ENCODE results near the gene HLTF.
"Not testable (repeated sequence)": the region's sequence is repeated elsewhere in the genome, so short reads cannot be mapped to it uniquely, and the experiment has no call there.

The HLTF gene

DNA sequence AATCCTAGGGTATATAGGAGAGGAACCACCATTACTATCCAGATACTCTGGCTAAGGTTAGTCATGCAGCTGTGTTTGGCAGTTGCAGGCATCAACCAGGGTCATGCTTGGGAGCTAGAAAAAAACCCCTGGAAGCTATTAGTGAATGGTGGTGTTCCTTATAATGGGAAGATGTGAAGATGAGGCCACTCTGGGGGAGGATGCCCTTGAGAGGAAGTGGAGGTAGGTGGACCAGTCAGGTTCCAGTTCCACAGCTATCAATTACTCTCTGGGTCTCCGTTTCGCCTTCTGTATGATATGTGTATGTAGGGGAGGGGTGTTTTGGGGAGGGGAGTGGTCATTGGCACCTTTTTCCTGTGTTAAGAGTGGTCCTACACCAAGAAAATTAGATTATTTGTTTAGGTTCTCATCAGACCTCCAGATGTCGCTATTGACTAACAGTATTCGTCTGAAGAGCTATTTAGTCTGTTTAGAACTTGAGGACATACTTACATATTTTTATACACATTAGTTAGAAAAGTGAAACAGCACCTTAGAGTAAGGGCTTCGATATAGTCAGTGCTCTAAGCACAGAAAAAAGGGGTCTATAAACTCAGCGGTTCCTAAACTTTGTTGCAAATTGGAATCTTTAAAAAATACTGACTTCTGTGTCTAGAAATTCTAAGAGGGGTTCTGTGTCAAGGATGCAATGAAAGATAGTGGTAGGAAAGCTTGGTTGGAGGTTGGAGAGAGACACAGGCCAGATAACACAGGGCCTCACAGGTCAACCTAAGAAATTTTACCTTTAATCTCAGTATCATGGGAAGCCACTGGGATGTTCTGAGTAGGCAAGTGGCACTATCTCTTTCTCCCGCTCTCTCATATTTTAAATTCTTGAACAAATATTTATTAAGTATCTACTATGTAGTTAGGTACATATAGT is 34.0 kb upstream of the HLTF start:
- no peak for TF ChIP-seq Cebpa-rat (IDR thresholded peaks at IDR 0.05)
- Histone ChIP-seq H3K4me1 (peaks cover 0 to 8% (median 0%) of the 10 kb centered on the region in 10 experiments; a peak in 5 of 20 replicates), H3K4me3 (no peak overlapping the region), H3K27ac (no peak overlapping the region), H3K4me2 (no peak overlapping the region), H3K9ac (no peak overlapping the region), H3K36me3 (no peaks in the 10 kb centered on the region), H3K9me3 (replicated peaks in 1 of 11) (no peaks in the 10 kb centered on the region), H4K20me1 (no peaks in the 10 kb centered on the region), H3K27me3 (no peaks in the 10 kb centered on the region)

DNA sequence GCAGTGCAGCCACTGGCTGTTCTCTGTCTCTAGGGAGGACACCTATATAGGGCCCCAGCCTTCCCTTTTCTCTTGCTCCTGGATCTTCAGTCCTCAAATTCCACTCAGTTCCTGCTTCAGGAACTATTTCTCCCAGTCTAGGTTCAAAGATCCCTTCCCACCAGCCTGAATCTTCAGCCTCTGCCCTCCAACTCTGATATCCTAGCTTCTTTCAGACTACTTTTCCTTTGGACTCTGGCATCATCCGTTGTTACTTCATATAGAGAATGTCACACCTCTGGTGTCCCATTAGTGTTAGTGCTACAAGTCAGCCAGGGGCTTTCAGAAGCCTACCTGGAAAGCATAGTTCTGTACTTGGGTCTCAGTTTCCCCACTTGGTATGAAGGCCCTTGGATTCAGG is 33.1 kb upstream of the HLTF start:
- Histone ChIP-seq H4K20me1 (no peaks in the 10 kb centered on the region), H3K9ac (no peak overlapping the region), H3K4me1 (peaks cover 0 to 8% (median 0%) of the 10 kb centered on the region in 10 experiments; a peak in 5 of 20 replicates), H3K36me3 (no peaks in the 10 kb centered on the region), H3K27ac (no peak overlapping the region), H3K9me3 (replicated peaks in 1 of 11) (no peaks in the 10 kb centered on the region), H3K27me3 (no peaks in the 10 kb centered on the region), H3K4me3 (no peak overlapping the region), H3K4me2 (no peak overlapping the region)
- no peak for TF ChIP-seq Cebpa-rat (IDR thresholded peaks at IDR 0.05)

DNA sequence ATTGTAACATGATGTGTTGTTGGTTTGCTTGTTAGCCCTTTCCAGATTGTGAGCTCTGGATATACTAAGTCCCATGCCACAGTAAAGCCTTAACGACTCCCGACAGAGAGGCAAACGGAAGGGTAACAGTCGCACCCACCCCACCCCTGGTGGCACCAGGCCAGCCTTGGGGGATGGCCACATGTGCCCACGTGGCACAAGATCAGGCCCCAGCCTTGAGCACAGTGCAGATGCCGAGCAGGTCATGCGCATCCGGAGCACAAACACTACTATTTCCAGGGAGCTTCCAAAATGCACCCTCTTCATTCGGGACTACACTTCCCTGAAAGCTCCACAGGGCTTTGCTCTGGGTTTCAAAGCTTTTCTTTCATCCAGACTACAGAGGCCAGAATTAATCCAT is 32.4 kb upstream of the HLTF start:
- no peaks in the 10 kb centered on the region for H4K20me1 ChIP-seq
- no peaks in the 10 kb centered on the region for H3K36me3 ChIP-seq
- no peak overlapping the region for H3K4me3 ChIP-seq
- TF ChIP-seq Cebpa-rat (IDR thresholded peaks at IDR 0.05): no peak
- H3K4me2 ChIP-seq: no peak overlapping the region
- no peaks in the 10 kb centered on the region for H3K27me3 ChIP-seq
- peaks cover 0 to 8% (median 0%) of the 10 kb centered on the region in 10 experiments; a peak in 5 of 20 replicates for H3K4me1 ChIP-seq
- H3K27ac ChIP-seq: no peak overlapping the region
- H3K9ac ChIP-seq: no peak overlapping the region
- H3K9me3 ChIP-seq (replicated peaks in 1 of 11): peaks cover 0 to 3% (median under 1%) of the 10 kb centered on the region in 11 experiments; a peak in 7 of 22 replicates

GRCh38 chr3:149115114-149115513 is 28.8 kb upstream of the HLTF start:
- no peak overlapping the region for H3K27ac ChIP-seq
- H3K9me3 ChIP-seq (replicated peaks in 1 of 11): peaks cover 1 to 10% (median 8%) of the 10 kb centered on the region in 11 experiments; a peak in 17 of 22 replicates
- no peak overlapping the region for H3K4me3 ChIP-seq
- H3K9ac ChIP-seq: no peak overlapping the region
- H3K27me3 ChIP-seq: no peaks in the 10 kb centered on the region
- H4K20me1 ChIP-seq: no peaks in the 10 kb centered on the region
- no peaks in the 10 kb centered on the region for H3K4me1 ChIP-seq
- H3K36me3 ChIP-seq: no peaks in the 10 kb centered on the region
- no peak for TF ChIP-seq Cebpa-rat (IDR thresholded peaks at IDR 0.05)
- H3K4me2 ChIP-seq: no peak overlapping the region

DNA sequence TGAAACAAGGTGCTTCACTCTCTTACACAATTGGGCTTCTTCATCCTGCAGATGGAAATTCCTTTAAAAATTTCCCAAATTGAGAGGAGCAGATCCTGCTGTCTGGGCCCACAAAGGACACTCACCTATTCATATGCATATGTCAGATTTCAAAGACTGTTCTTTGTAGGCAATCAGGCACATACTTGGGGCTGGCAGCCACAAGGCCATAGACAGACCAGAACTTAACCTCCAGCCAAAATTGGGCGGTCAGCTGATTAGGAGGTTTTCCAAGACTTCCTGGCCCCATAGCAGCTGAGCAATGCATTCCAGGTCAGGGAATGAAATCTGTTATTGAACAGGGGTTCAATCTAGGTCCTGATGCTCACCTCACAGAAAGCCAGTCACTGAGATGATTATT is 28.1 kb upstream of the HLTF start:
- H3K9me3 ChIP-seq (replicated peaks in 1 of 11): peaks cover 8 to 17% (median 14%) of the 10 kb centered on the region in 11 experiments; a peak in 19 of 22 replicates
- no peak for TF ChIP-seq Cebpa-rat (IDR thresholded peaks at IDR 0.05)

DNA sequence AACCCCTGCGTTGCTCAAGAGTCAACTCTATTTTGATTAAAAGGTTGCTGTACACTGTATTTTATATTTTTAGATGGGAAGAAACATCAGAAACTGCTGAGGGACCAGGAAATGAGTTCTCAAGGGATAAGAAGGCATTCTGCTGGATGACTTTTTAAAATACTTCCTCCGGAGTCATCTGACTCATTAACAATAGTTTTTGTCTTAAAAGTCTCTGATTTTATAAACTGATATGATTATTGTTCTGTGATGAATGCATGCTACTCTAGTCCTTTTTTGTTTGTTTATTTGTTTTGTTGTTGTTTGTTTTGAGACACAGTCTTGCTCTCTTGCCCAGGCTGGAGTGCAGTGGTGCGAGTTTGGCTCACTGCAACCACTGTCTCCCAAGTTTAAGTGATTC is 18.2 kb upstream of the HLTF start:
- no peaks in the 10 kb centered on the region for H3K36me3 ChIP-seq
- H3K27me3 ChIP-seq: no peaks in the 10 kb centered on the region
- H3K9me3 ChIP-seq (replicated peaks in 1 of 11): peaks cover 15 to 33% (median 23%) of the 10 kb centered on the region in 11 experiments
- TF ChIP-seq Cebpa-rat (IDR thresholded peaks at IDR 0.05): no peak
- H3K4me3 ChIP-seq: no peak overlapping the region
- no peak overlapping the region for H3K27ac ChIP-seq
- no peak overlapping the region for H3K9ac ChIP-seq
- no peaks in the 10 kb centered on the region; a peak in 1 of 20 replicates for H3K4me1 ChIP-seq
- no peak overlapping the region for H3K4me2 ChIP-seq
- H4K20me1 ChIP-seq: no peaks in the 10 kb centered on the region

More for the DNA sequence above, 28.1 kb upstream of the HLTF start:
- Histone ChIP-seq H3K4me1 (no peaks in the 10 kb centered on the region), H3K27ac (no peak overlapping the region), H3K9ac (no peak overlapping the region), H3K36me3 (no peaks in the 10 kb centered on the region), H3K4me3 (no peak overlapping the region), H4K20me1 (no peaks in the 10 kb centered on the region), H3K4me2 (no peak overlapping the region), H3K27me3 (no peaks in the 10 kb centered on the region)

DNA sequence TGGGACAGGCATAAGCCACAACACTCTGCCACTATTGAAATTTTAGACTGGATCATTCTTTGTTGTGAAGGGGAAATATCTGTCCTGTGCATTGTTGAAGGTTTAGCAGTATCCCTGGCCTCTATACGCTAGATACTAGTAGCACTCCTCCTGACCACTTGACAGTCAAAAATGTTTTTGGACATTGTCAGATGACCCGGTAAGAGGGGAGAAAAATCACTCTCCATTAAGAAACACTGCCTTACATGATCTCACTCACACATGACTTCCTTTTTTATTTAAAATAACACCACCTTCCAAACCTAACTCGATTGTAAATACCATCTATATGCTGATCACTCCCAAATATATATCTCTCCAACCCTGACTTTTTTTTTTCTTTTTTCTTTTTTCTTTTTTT is 15.3 kb upstream of the HLTF start:
- Histone ChIP-seq H3K4me1 (no peaks in the 10 kb centered on the region; a peak in 1 of 20 replicates), H3K4me3 (no peak overlapping the region), H3K27me3 (no peaks in the 10 kb centered on the region), H3K36me3 (no peaks in the 10 kb centered on the region), H4K20me1 (no peaks in the 10 kb centered on the region), H3K9ac (no peak overlapping the region), H3K9me3 (replicated peaks in 1 of 11) (peaks cover 7 to 15% (median 14%) of the 10 kb centered on the region in 11 experiments; a peak in 21 of 22 replicates), H3K4me2 (no peak overlapping the region), H3K27ac (no peak overlapping the region)
- TF ChIP-seq Cebpa-rat (IDR thresholded peaks at IDR 0.05): no peak

DNA sequence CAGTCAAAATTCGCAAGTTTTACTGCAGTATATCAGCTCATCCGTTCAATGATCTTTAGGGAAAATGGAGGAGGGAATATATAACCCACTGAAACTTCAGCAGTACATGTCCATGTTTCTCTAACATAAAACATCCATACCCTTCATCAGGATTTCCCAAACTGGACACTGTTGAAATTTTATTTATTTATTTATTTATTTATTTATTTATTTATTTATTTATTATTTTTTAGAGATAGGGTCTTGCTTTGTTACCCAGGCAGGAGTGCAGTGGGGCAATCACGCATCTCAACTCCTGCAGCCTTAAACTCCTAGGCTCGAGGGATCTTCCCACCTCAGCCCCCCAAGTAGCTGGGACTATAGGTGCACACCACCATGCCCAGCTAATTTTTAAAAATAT is 14.8 kb upstream of the HLTF start:
- TF ChIP-seq Cebpa-rat (IDR thresholded peaks at IDR 0.05): no peak
- no peak overlapping the region for H3K9ac ChIP-seq
- no peaks in the 10 kb centered on the region for H3K27me3 ChIP-seq
- no peaks in the 10 kb centered on the region for H4K20me1 ChIP-seq
- no peaks in the 10 kb centered on the region for H3K36me3 ChIP-seq
- peaks cover 0 to 4% (median under 1%) of the 10 kb centered on the region in 10 experiments; a peak in 8 of 20 replicates for H3K4me1 ChIP-seq
- H3K4me2 ChIP-seq: no peak overlapping the region
- H3K27ac ChIP-seq: no peak overlapping the region
- no peak overlapping the region for H3K4me3 ChIP-seq
- H3K9me3 ChIP-seq (replicated peaks in 1 of 11): peaks cover 3 to 10% (median 9%) of the 10 kb centered on the region in 11 experiments; a peak in 20 of 22 replicates

DNA sequence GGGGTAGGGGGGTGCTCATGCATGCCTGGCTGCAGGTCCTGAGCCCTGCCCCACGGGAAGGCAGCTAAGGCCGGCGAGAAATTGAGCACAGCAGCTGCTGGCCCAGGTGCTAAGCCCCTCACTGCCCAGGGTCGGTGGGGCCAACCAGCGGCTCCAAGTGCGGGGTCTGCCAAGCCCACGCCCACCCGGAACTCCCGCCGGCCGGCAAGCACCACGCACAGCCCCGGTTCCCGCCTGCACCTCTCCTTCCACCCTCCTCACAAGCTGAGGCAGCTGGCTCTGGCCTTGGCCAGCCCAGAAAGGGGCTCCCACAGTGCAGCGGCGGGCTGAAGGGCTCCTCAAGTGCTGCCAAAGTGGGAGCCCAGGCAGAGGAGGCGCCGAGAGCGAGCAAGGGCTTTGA is 11.7 kb upstream of the HLTF start:
- H3K27me3 ChIP-seq; H3K4me2 ChIP-seq; H3K4me3 ChIP-seq; H3K9ac ChIP-seq; H4K20me1 ChIP-seq; H3K9me3 ChIP-seq (replicated peaks in 1 of 11); H3K36me3 ChIP-seq; H3K27ac ChIP-seq: not testable (repeated sequence)
- peaks cover 0 to 18% (median 11%) of the 10 kb centered on the region in 10 experiments; a peak in 14 of 20 replicates for H3K4me1 ChIP-seq
